ENCODE results near the gene TBXT. TPM values are rescaled to one million over a fixed set of nuclear protein-coding genes. Genes with fewer than 3 reads are reported as not detected.

TBXT gene, protein sequence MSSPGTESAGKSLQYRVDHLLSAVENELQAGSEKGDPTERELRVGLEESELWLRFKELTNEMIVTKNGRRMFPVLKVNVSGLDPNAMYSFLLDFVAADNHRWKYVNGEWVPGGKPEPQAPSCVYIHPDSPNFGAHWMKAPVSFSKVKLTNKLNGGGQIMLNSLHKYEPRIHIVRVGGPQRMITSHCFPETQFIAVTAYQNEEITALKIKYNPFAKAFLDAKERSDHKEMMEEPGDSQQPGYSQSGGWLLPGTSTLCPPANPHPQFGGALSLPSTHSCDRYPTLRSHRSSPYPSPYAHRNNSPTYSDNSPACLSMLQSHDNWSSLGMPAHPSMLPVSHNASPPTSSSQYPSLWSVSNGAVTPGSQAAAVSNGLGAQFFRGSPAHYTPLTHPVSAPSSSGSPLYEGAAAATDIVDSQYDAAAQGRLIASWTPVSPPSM
- not detected for polyA plus RNA-seq (2012; ENCODE audit: missing spikeins)

GRCh38 chr6:166167801-166168615, at the start of gene TBXT:
TBXT (minus strand) TSS chr6:166167851; CDS start chr6:166167591, 260 bp downstream.
- TF ChIP-seq POLR2A (IDR thresholded peaks at IDR 0.05; ENCODE audit: low read depth, low read length): no peak
- TF ChIP-seq TAF1 (IDR thresholded peaks at IDR 0.05; ENCODE audit: borderline replicate concordance, low read depth, low read length): no peak
- no peak for TF ChIP-seq POLR2AphosphoS5 (IDR thresholded peaks at IDR 0.05; ENCODE audit: low read depth, low read length)
- DNase-seq (ENCODE audit: insufficient read length) (no peak), FAIRE-seq (no peak)

DNA sequence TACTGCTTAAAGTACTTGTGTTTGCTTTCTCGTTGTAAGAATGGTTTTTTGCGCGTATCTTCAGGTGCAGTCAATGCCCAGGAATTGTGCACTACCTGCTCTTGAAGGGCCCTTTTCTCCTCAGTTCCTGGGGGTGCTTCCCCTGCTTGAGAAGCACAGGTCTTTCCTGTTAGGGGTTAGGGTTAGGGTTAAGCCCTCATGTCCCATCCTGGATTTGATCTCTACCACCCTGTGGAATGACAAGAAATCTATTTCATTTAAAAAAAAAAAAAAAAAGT, 39.6 kb upstream of the TBXT start:
- DNase-seq (ENCODE audit: insufficient read length) (no peak), FAIRE-seq (no peak)
- no peak for TF ChIP-seq TAF1 (IDR thresholded peaks at IDR 0.05; ENCODE audit: borderline replicate concordance, low read depth, low read length)
- no peak for TF ChIP-seq POLR2AphosphoS5 (IDR thresholded peaks at IDR 0.05; ENCODE audit: low read depth, low read length)
- no peak for TF ChIP-seq POLR2A (IDR thresholded peaks at IDR 0.05; ENCODE audit: low read depth, low read length)

DNA sequence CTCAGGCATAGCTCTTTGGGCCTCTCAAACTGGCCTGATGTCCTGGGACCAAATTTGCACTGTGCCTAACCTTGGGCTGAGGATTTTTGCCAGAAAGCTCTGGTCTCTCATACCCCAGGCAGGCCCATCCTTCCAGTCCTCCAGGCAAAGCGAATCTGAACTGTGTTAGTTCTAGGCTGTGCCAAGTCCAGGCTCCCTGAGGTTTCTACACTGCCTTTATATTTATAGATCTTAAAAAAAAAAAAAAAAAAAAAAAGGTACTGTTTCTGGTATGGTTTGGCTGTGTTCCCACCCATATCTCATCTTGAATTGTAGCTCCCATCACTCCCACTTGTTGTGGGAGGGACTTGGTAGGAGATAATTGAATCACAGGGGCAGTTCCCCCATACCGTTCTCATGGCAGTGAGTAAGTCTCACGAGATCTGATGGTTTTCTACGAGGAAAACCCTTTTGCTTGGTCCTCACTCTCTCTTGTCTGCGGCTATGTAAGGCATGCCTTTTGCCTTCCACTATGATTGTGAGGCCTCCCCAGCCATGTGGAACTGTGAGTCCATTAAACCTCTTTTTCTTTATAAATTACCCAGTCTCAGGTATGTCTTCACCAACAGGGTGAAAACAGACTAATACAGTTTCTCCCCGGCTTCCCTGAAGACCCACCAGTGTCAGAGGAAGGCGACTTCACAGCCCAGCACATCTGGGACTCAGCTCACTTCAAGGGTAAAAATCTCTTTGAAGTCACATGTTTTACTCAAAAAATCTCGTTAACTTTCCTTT, 39.0 kb upstream of the TBXT start:
- FAIRE-seq: no peak

DNA sequence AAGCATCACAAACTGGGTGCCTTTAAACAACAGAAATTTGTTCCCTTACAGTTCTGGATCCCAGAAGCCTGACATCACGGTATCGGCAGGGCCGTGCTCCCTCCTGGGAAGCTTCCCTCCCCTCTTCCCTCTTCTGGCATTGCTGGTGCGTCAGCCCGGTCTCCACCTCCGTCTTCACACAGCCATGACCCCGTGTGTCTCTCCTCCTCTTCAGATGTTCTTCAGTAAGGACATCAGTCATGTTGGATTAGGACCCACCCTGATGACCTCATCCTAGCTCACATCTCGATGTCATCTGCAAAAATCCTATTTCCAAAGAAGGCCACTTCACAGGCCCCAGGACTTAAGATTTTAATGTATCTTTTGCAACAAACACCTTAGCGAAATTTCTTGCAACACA, 38.4 kb upstream of the TBXT start:
- DNase-seq (ENCODE audit: insufficient read length) (no peak), FAIRE-seq (no peak)
- TF ChIP-seq POLR2AphosphoS5 (IDR thresholded peaks at IDR 0.05; ENCODE audit: low read depth, low read length) (no peak), POLR2A (IDR thresholded peaks at IDR 0.05; ENCODE audit: low read depth, low read length) (no peak), TAF1 (IDR thresholded peaks at IDR 0.05; ENCODE audit: borderline replicate concordance, low read depth, low read length) (no peak)

More for the DNA sequence above, 39.0 kb upstream of the TBXT start:
- no peak for DNase-seq (ENCODE audit: insufficient read length)
- no peak for TF ChIP-seq POLR2AphosphoS5 (IDR thresholded peaks at IDR 0.05; ENCODE audit: low read depth, low read length)
- TF ChIP-seq POLR2A (IDR thresholded peaks at IDR 0.05; ENCODE audit: low read depth, low read length): no peak
- no peak for TF ChIP-seq TAF1 (IDR thresholded peaks at IDR 0.05; ENCODE audit: borderline replicate concordance, low read depth, low read length)

- no peak for DNase-seq (ENCODE audit: insufficient read length)
- no peak for FAIRE-seq
- TF ChIP-seq POLR2A (IDR thresholded peaks at IDR 0.05; ENCODE audit: low read depth, low read length) (no peak), TAF1 (IDR thresholded peaks at IDR 0.05; ENCODE audit: borderline replicate concordance, low read depth, low read length) (no peak), POLR2AphosphoS5 (IDR thresholded peaks at IDR 0.05; ENCODE audit: low read depth, low read length) (no peak)
Measured at GRCh38 chr6:166204852-166205650, 37.4 kb upstream of the TBXT start.

- DNase-seq (ENCODE audit: insufficient read length): no peak
- FAIRE-seq: no peak
Measured at GRCh38 chr6:166203641-166204222, 36.1 kb upstream of the TBXT start.

GRCh38 chr6:166203003-166203640, 35.5 kb upstream of the TBXT start:
- TF ChIP-seq TAF1 (IDR thresholded peaks at IDR 0.05; ENCODE audit: borderline replicate concordance, low read depth, low read length): no peak
- TF ChIP-seq POLR2AphosphoS5 (IDR thresholded peaks at IDR 0.05; ENCODE audit: low read depth, low read length): no peak
- TF ChIP-seq POLR2A (IDR thresholded peaks at IDR 0.05; ENCODE audit: low read depth, low read length): no peak
- DNase-seq (ENCODE audit: insufficient read length): no peak
- FAIRE-seq: no peak

More at GRCh38 chr6:166203641-166204222, 36.1 kb upstream of the TBXT start:
- TF ChIP-seq TAF1 (IDR thresholded peaks at IDR 0.05; ENCODE audit: borderline replicate concordance, low read depth, low read length): no peak
- no peak for TF ChIP-seq POLR2AphosphoS5 (IDR thresholded peaks at IDR 0.05; ENCODE audit: low read depth, low read length)
- no peak for TF ChIP-seq POLR2A (IDR thresholded peaks at IDR 0.05; ENCODE audit: low read depth, low read length)

DNA sequence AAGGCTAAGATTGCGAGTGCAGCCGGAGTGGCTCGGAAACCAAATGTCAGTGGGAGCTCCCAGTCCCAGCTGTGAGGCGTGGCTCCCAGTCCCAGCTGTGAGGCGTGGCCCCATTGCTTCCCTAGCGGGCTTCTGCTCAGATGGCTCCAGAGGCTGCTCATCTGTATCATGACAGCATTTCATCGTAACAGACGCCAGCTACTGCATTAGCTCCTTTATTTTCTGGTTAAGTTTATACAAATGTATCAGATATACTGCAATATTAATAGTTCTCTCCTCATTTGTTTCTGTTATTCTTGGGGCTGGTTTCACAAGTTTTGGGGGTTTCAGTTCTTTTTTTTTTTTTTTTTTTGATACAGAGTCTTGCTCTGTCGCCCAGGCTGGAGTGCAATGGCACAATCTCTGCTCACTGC, 34.7 kb upstream of the TBXT start:
- FAIRE-seq (no peak), DNase-seq (ENCODE audit: insufficient read length) (no peak)
- TF ChIP-seq TAF1 (IDR thresholded peaks at IDR 0.05; ENCODE audit: borderline replicate concordance, low read depth, low read length) (no peak), POLR2A (IDR thresholded peaks at IDR 0.05; ENCODE audit: low read depth, low read length) (no peak), POLR2AphosphoS5 (IDR thresholded peaks at IDR 0.05; ENCODE audit: low read depth, low read length) (no peak)

DNA sequence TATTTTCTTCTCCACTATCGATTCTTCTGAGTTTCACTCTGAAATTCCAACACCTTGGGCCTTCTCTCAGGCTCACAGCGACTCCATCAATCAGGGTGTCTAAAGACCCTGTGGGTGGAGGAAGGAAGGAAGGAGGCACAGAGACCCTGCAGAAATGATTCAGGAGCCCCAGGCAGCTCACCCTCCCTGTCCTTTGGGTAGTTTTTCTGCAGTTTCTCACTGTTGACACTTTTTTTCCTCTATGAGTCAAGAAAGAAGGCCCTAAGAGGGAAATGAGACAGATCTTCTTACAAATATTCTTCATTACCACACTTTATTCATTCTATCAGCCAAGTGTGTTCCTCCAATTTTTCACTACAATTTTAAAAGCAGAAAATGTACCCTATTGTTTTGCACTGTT, 34.2 kb upstream of the TBXT start:
- FAIRE-seq: no peak
- no peak for TF ChIP-seq POLR2AphosphoS5 (IDR thresholded peaks at IDR 0.05; ENCODE audit: low read depth, low read length)
- TF ChIP-seq TAF1 (IDR thresholded peaks at IDR 0.05; ENCODE audit: borderline replicate concordance, low read depth, low read length): no peak
- TF ChIP-seq POLR2A (IDR thresholded peaks at IDR 0.05; ENCODE audit: low read depth, low read length): no peak
- no peak for DNase-seq (ENCODE audit: insufficient read length)

- DNase-seq (ENCODE audit: insufficient read length) (no peak), FAIRE-seq (no peak)
- TF ChIP-seq POLR2A (IDR thresholded peaks at IDR 0.05; ENCODE audit: low read depth, low read length): no peak
- no peak for TF ChIP-seq POLR2AphosphoS5 (IDR thresholded peaks at IDR 0.05; ENCODE audit: low read depth, low read length)
- TF ChIP-seq TAF1 (IDR thresholded peaks at IDR 0.05; ENCODE audit: borderline replicate concordance, low read depth, low read length): no peak
Measured at GRCh38 chr6:166197361-166197760, 29.7 kb upstream of the TBXT start.

Measured in GM12892 (cell line).